ENCODE measurements around the gene CELA3A. TPM values are rescaled to one million over a fixed set of nuclear protein-coding genes. Genes with fewer than 3 reads are reported as not detected.

The CELA3A gene
- total and polyA plus RNA-seq, 2 of the 8 experiments (the other 6 are each of a cell fraction or from before 2014, with no cell fraction given), result not detected

DNA sequence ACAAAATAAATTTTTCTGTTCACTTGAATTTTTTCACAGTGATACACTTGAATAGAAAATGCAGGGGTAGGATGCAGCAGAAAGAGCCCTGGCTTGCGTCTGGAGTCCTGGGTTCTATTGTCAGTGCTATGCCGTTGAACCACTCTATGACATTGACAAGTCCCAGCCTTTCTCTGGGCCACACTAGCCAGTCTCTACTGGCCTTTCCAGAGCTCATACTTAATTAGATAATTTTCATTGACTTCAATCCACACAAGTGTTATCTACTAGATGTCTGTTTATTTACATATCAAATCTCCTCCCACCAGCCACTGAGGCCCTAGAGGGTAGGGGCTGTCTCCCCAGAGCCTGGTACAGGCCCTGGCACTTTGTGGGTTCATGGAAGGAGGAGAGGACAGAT, 40.1 kb upstream of the CELA3A start:
- H2BK20ac ChIP-seq (ENCODE audit: low read length), result no peak overlapping the region
- 97% methylated on average over 2 of the region's 2 CpGs; no CpG with 5 or more reads in 1 of the 2 experiments for WGBS, 2 experiments (ENCODE audit: extremely low coverage in 1 of 2, insufficient coverage in 1 of 2, insufficient read length in 1 of 2, insufficient replicate concordance in 2 of 2, low coverage in 1 of 2, low lambda C conversion rate in 2 of 2, missing lambda C conversion rate in 1 of 2)
- H4K20me1 ChIP-seq (replicated peaks in 1 of 2; ENCODE audit: control insufficient read depth in 1 of 2, insufficient read depth in 2 of 2, low read length in 2 of 2), result no peaks in the 10 kb centered on the region
- H3K18ac ChIP-seq (ENCODE audit: extremely low read depth, low read length), result no peak overlapping the region
- H3K27ac ChIP-seq (ENCODE audit: low read depth, low read length), result no peak overlapping the region
- H2BK120ac ChIP-seq (replicated peaks; ENCODE audit: low read depth, low read length), result no peak overlapping the region
- H2BK15ac ChIP-seq (ENCODE audit: low read length), result no peak overlapping the region
- H2BK12ac ChIP-seq (ENCODE audit: low read depth, low read length), result no peak overlapping the region
- DNase-seq (ENCODE audit: low read depth in 1 of 2, low spot score in 2 of 2) (no peak), FAIRE-seq (no peak)
- no peak overlapping the region for H3K14ac ChIP-seq (ENCODE audit: insufficient read length)
- H3K79me2 ChIP-seq (ENCODE audit: control insufficient read depth in 1 of 2, insufficient read depth in 2 of 2, low read length in 2 of 2), result no peaks in the 10 kb centered on the region
- H2AK5ac ChIP-seq (ENCODE audit: low read depth, low read length), result no peak overlapping the region
- no peak overlapping the region for H4K91ac ChIP-seq (replicated peaks; ENCODE audit: insufficient read length, low read length)
- H3K79me1 ChIP-seq (ENCODE audit: low read depth, low read length), result no peaks in the 10 kb centered on the region
- no peak overlapping the region for H3K4me3 ChIP-seq (ENCODE audit: extremely low read depth in 1 of 4, insufficient read depth in 2 of 4, low read depth in 3 of 4, low read length in 4 of 4)
- H2BK5ac ChIP-seq (ENCODE audit: low read depth, low read length), result no peak overlapping the region
- POLR2A ChIA-PET (ENCODE audit: partially characterized antibody), result interaction anchor here (0.9 to 1.3 kb wide), 2 partner anchors 23 to 36 kb away, joined by 3 read pairs; no protein-coding TSS in a partner anchor
- no peaks in the 10 kb centered on the region for H3K27me3 ChIP-seq (replicated peaks in 1 of 4; ENCODE audit: control insufficient read depth in 3 of 4, extremely low read depth in 1 of 4, insufficient read depth in 3 of 4, low read length in 3 of 4)
- H3K4ac ChIP-seq (replicated peaks; ENCODE audit: insufficient read length, low read depth, low read length), result no peak overlapping the region
- H3K36me3 ChIP-seq (ENCODE audit: control insufficient read depth in 2 of 4, insufficient read depth in 4 of 4, low read length in 3 of 4), result no peaks in the 10 kb centered on the region
- no peak overlapping the region for H3K4me2 ChIP-seq (ENCODE audit: insufficient read depth in 1 of 2, low read depth in 2 of 2, low read length in 2 of 2)
- no peak overlapping the region for H3K56ac ChIP-seq (replicated peaks; ENCODE audit: insufficient read length, low read depth, low read length)
- H4K8ac ChIP-seq (ENCODE audit: extremely low read depth, insufficient read depth, low read length), result no peak overlapping the region
- H3K9me3 ChIP-seq (ENCODE audit: insufficient read depth in 2 of 2, low read depth in 1 of 2, low read length in 1 of 2), result no peaks in the 10 kb centered on the region
- H3K23ac ChIP-seq (ENCODE audit: insufficient read length), result no peak overlapping the region
- no peak overlapping the region for H3K9ac ChIP-seq (replicated peaks in 1 of 4; ENCODE audit: extremely low read depth in 1 of 4, low read depth in 3 of 4, low read length in 3 of 4)
- CTCF ChIA-PET (ENCODE audit: partially characterized antibody), result interaction anchor here (0.6 to 2.4 kb wide), 3 partner anchors 12 to 281 kb away, joined by 3 to 5 read pairs (median 3); no protein-coding TSS in a partner anchor
- peaks cover 0 to 12% (median 9%) of the 10 kb centered on the region in 4 experiments; a peak in 6 of 7 replicates for H3K4me1 ChIP-seq (replicated peaks in 1 of 4; ENCODE audit: control insufficient read depth in 3 of 4, insufficient read depth in 4 of 4, low read length in 3 of 4)
- no peaks in the 10 kb centered on the region for H3K23me2 ChIP-seq (ENCODE audit: low read depth, low read length)
- H2AFZ ChIP-seq (ENCODE audit: low read length), result no peak overlapping the region
- no peak overlapping the region for H4K5ac ChIP-seq (ENCODE audit: insufficient read length, low read depth, low read length)
- TF ChIP-seq FOSL1 (IDR thresholded peaks at IDR 0.05; ENCODE audit: insufficient read depth, low read depth, low read length) (no peak), BCL11A (IDR thresholded peaks at IDR 0.05; ENCODE audit: low read depth in 2 of 2, low read length in 2 of 2) (no peak), TAF7 (optimal IDR thresholded peaks at IDR 0.05; ENCODE audit: borderline replicate concordance, low read depth, low read length) (no peak), ASH2L (IDR thresholded peaks at IDR 0.05; ENCODE audit: low read length) (no peak), CHD1 (IDR thresholded peaks at IDR 0.05; ENCODE audit: low read depth, low read length) (no peak), JUN (IDR thresholded peaks at IDR 0.05; ENCODE audit: low read depth, low read length) (no peak), BACH1 (IDR thresholded peaks at IDR 0.05; ENCODE audit: low read length) (no peak), CBX5 (IDR thresholded peaks at IDR 0.05; ENCODE audit: low read depth, low read length) (no peak), CHD2 (IDR thresholded peaks at IDR 0.05; ENCODE audit: low read length) (no peak), POU5F1 (IDR thresholded peaks at IDR 0.05; ENCODE audit: low read depth, low read length) (no peak), SP4 (IDR thresholded peaks at IDR 0.05; ENCODE audit: low read length) (no peak), SAP30 (IDR thresholded peaks at IDR 0.05; ENCODE audit: insufficient read depth, insufficient replicate concordance, low read length) (no peak), POLR2AphosphoS5 (IDR thresholded peaks at IDR 0.05; ENCODE audit: low read depth, low read length) (no peak), TAF1 (IDR thresholded peaks at IDR 0.05; ENCODE audit: low read depth, low read length) (no peak)
- TF ChIP-seq, protein P1, sequence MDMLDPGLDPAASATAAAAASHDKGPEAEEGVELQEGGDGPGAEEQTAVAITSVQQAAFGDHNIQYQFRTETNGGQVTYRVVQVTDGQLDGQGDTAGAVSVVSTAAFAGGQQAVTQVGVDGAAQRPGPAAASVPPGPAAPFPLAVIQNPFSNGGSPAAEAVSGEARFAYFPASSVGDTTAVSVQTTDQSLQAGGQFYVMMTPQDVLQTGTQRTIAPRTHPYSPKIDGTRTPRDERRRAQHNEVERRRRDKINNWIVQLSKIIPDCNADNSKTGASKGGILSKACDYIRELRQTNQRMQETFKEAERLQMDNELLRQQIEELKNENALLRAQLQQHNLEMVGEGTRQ (IDR thresholded peaks at IDR 0.05; ENCODE audit: low read length), result no peak
